ENCODE data around the gene GPR26. TPM values are rescaled to one million over a fixed set of nuclear protein-coding genes. Genes with fewer than 3 reads are reported as not detected.

The GPR26 gene
- total RNA-seq, 1 donor from 2014 or later, result not detected

DNA sequence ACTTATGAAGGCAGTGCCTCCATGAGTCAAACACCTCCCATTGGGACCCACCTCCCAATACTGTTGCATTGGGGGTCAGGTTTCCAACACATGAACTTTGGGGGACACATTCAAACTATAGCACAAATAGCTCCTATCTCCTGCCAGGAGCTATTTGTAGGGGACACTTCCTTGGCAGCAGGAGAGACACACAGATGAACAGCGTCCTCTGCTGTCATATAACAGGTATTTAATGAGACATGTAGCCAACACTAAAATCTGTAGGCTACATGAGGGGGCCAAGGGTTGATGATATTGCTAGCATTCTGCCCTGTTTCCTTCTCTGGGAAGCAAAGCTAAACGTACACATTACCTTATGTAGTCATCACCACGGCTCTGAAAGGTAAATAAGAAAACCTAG lies 2.6 kb upstream of the GPR26 start:
- Mint-ChIP-seq H3K4me1 (ENCODE audit: low read depth) (no peaks in the 10 kb centered on the region), H3K27ac (no peak overlapping the region), H3K27me3 (ENCODE audit: low read depth) (peaks cover 9% of the 10 kb centered on the region), H3K9me3 (no peaks in the 10 kb centered on the region), H3K36me3 (ENCODE audit: low read depth) (no peaks in the 10 kb centered on the region), H3K4me3 (ENCODE audit: low read depth) (no peak overlapping the region)
- DNase-seq (ENCODE audit: low spot score), result no peak
- intact Hi-C loops (cut with micrococcal nuclease), result no loop called here

DNA sequence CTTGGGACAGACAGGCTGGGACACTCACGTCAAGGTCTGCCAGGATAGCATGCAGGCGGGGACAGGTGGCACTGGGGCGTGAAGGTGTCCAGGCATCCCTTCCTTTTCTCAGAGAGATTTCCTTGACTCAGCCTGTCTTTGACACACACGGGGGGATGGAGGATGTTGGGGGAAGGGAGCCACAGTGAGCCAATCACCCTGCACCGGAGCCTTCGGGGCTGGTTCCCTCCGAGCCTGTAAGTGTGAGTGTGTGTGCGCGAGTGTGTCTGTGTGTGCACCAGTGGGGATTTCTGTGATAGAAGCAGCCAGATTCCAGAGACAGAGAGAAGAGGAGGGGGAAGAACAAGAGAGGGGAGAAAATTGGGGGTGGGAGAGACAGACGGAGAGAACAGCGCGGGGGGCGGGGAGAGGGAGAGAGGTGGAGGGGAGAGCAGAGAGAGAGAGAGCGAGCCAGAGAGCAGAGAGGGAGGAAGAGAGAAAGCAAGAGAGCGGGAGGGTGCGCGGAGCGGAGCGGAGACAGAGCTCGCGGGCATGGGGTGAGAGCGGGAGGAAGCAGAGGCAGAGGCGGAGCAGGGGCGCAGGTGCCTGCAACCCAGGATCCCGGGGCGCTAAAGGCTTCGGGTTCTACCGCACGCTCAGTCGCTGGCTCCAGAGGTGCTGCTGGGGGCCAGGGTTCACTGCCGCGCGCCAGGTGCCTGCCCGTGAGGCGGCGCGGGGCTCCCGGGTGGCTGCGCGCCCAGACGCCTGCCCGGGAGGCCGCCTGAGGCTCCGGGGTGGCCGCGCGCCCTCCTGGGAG lies 466 bp upstream of the GPR26 start:
- H3K27me3 Mint-ChIP-seq (ENCODE audit: low read depth), result peaks cover 9% of the 10 kb centered on the region
- no peak overlapping the region for H3K27ac Mint-ChIP-seq
- no peaks in the 10 kb centered on the region for H3K9me3 Mint-ChIP-seq
- no peak for DNase-seq (ENCODE audit: low spot score)
- no peaks in the 10 kb centered on the region for H3K36me3 Mint-ChIP-seq (ENCODE audit: low read depth)
- no peaks in the 10 kb centered on the region for H3K4me1 Mint-ChIP-seq (ENCODE audit: low read depth)
- no peak overlapping the region for H3K4me3 Mint-ChIP-seq (ENCODE audit: low read depth)
- intact Hi-C loops (cut with micrococcal nuclease), result no loop called here

DNA sequence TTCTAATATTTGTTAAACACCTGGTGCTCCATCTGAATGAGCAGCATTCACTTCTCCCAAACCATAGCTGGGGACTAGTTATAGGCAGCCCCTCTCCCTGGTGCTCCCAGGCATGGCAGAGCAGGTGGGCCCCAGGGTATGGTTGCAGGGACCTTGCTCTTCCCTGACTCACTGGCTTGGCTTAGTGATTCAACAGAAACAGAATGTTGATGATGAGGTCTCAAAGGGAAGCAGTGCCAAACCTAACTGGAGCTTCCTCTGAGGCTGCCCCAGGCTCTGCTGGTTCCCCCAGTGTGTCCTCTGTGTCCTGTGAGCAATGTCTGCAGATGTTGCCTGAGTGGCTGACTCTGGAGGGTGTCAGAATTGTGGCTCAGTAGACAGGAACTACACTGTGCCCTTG lies 3.7 kb downstream of the GPR26 start:
- Mint-ChIP-seq H3K4me3 (ENCODE audit: low read depth) (no peak overlapping the region), H3K27ac (no peak overlapping the region), H3K4me1 (ENCODE audit: low read depth) (no peaks in the 10 kb centered on the region), H3K9me3 (no peaks in the 10 kb centered on the region), H3K27me3 (ENCODE audit: low read depth) (peaks cover 9% of the 10 kb centered on the region), H3K36me3 (ENCODE audit: low read depth) (no peaks in the 10 kb centered on the region)
- DNase-seq (ENCODE audit: low spot score), result no peak
- intact Hi-C loops (cut with micrococcal nuclease), result no loop called here

DNA sequence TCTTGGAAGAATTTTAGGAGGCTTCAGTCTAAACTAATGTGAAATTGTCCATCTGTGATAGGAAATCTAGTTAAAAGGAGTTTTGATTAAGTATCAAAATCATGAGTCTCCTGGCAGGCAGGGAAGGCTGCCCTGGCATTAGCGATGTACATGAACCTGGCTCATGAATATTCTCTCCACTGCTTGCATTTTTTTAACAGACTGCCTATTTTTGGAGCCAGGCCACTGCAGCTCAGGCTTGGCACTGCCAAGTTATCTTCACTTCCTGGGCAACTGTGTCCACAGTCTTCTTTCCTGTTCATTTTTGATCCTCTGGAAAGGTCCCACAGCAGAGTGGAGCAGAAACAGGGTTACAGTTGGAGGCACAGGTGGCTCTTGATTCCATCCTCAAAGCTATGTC lies 7.0 kb downstream of the GPR26 start:
- no peak for DNase-seq (ENCODE audit: low spot score)
- no peaks in the 10 kb centered on the region for H3K27me3 Mint-ChIP-seq (ENCODE audit: low read depth)

DNA sequence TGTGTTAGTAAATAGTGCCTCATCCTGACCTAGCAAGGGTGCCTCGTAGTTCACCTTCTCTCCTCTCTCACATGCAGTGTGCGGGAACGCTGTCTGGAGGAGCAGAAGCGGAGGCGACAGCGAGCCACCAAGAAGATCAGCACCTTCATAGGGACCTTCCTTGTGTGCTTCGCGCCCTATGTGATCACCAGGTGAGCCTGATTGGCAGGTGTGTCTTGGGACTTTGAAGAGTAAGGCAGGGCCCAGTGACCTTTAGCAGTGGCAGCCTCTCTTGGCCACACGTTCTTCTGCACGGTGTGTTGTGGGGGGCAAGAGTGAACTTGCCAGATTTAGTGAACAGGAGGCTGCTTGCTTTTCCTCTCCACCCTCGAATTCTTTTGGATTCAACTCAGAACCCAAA lies 8.6 kb downstream of the GPR26 start:
- intact Hi-C loops (cut with micrococcal nuclease), result no loop called here
- H3K4me1 Mint-ChIP-seq (ENCODE audit: low read depth), result no peaks in the 10 kb centered on the region
- DNase-seq (ENCODE audit: low spot score), result no peak
- no peaks in the 10 kb centered on the region for H3K36me3 Mint-ChIP-seq (ENCODE audit: low read depth)
- H3K27me3 Mint-ChIP-seq (ENCODE audit: low read depth), result no peaks in the 10 kb centered on the region
- no peaks in the 10 kb centered on the region for H3K9me3 Mint-ChIP-seq
- no peak overlapping the region for H3K4me3 Mint-ChIP-seq (ENCODE audit: low read depth)
- no peak overlapping the region for H3K27ac Mint-ChIP-seq

More for the DNA sequence above, 7.0 kb downstream of the GPR26 start:
- Mint-ChIP-seq H3K4me1 (ENCODE audit: low read depth) (no peaks in the 10 kb centered on the region), H3K27ac (no peak overlapping the region), H3K9me3 (no peaks in the 10 kb centered on the region), H3K4me3 (ENCODE audit: low read depth) (no peak overlapping the region), H3K36me3 (ENCODE audit: low read depth) (no peaks in the 10 kb centered on the region)
- intact Hi-C loops (cut with micrococcal nuclease), result no loop called here

DNA sequence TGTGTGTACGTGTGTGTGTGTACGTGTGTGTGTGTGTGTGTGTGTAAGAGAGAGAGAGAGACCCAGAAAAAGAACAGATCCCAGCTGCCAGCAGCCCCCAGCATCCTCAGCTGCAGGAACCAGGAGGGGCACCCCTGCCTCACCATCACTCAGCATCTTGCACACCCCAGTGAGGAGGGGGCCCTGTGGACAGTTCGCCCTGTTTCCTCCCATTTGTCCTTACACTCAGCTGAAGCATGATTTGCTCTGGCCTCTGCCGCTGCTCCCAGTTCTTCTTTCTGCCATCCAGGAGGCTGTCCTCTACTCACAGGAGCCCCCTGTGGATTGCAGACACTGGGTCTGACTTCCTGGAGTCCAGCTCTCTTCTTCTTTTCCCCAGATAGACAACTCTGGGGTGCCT lies 9.7 kb downstream of the GPR26 start:
- Mint-ChIP-seq H3K9me3 (no peaks in the 10 kb centered on the region), H3K36me3 (ENCODE audit: low read depth) (no peaks in the 10 kb centered on the region), H3K27me3 (ENCODE audit: low read depth) (no peaks in the 10 kb centered on the region), H3K4me1 (ENCODE audit: low read depth) (no peaks in the 10 kb centered on the region), H3K27ac (no peak overlapping the region), H3K4me3 (ENCODE audit: low read depth) (no peak overlapping the region)
- intact Hi-C loops (cut with micrococcal nuclease), result no loop called here
- no peak for DNase-seq (ENCODE audit: low spot score)

DNA sequence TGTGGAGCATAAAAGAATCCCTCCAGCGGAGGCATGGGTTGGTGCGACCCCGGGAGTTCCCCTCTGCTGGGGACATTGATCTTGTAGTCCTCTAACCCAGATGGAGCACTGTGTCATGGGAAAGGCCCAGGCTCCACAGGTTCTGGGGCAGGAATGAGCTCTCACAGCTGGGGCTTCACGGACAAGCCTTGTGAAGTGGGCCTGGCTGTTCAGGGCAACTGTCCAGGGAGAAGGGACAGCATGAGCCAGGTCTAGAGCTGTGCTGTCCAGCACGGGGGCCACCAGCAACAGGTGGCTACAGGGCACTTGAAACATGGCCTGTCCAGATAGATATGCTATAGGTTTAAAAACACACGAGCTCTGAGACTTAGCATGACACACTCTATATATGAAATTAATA lies 11.4 kb downstream of the GPR26 start:
- Mint-ChIP-seq H3K27ac (no peak overlapping the region), H3K9me3 (no peaks in the 10 kb centered on the region), H3K27me3 (ENCODE audit: low read depth) (no peaks in the 10 kb centered on the region), H3K4me3 (ENCODE audit: low read depth) (no peak overlapping the region), H3K4me1 (ENCODE audit: low read depth) (no peaks in the 10 kb centered on the region), H3K36me3 (ENCODE audit: low read depth) (no peaks in the 10 kb centered on the region)
- no peak for DNase-seq (ENCODE audit: low spot score)
- intact Hi-C loops (cut with micrococcal nuclease), result no loop called here

DNA sequence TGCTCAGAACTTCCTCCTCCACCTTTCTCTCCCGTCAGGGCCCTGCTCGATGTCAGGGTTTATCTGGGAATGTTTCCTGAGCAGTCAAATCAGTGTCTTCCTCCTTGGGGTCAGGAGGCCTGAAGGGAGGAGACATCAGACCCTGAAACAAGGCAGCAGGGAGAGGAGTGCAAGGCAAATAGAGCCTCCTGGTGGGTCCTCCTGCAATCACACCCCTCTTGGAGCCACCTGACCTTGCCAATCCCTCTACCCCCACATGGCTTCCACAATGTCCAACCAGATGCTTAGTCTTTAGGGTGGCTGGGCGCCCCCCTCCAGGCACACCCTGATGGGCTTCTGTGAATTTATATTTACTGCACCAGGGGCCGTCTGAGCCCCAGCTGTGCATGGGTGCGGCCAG lies 12.2 kb downstream of the GPR26 start:
- Mint-ChIP-seq H3K4me1 (ENCODE audit: low read depth) (no peaks in the 10 kb centered on the region), H3K27me3 (ENCODE audit: low read depth) (no peaks in the 10 kb centered on the region), H3K9me3 (no peaks in the 10 kb centered on the region), H3K36me3 (ENCODE audit: low read depth) (no peaks in the 10 kb centered on the region), H3K4me3 (ENCODE audit: low read depth) (no peak overlapping the region), H3K27ac (no peak overlapping the region)
- intact Hi-C loops (cut with micrococcal nuclease), result no loop called here
- DNase-seq (ENCODE audit: low spot score), result no peak

DNA sequence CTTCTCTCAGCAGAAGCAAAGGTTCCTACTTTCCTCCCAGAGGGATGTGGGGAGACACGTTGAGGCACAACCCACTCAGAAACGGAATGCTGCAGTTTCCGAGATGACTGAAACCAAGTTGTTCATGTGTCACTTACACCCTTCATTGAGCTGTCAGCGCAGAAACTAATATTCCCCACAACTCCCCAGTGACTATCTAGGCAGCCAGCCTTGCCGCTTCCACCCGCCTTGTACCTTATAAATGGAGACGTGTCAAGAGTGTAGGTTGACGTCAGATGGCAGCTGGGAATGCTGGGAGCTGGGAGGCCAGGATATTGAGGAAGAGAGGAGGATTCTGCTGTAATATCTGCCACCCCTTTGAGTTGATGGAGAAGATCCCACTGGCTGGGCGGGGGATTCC lies 15.1 kb downstream of the GPR26 start:
- Mint-ChIP-seq H3K4me3 (ENCODE audit: low read depth) (no peak overlapping the region), H3K9me3 (no peaks in the 10 kb centered on the region), H3K27ac (no peak overlapping the region), H3K4me1 (ENCODE audit: low read depth) (no peaks in the 10 kb centered on the region), H3K36me3 (ENCODE audit: low read depth) (no peaks in the 10 kb centered on the region), H3K27me3 (ENCODE audit: low read depth) (no peaks in the 10 kb centered on the region)
- intact Hi-C loops (cut with micrococcal nuclease), result no loop called here
- DNase-seq (ENCODE audit: low spot score), result no peak

DNA sequence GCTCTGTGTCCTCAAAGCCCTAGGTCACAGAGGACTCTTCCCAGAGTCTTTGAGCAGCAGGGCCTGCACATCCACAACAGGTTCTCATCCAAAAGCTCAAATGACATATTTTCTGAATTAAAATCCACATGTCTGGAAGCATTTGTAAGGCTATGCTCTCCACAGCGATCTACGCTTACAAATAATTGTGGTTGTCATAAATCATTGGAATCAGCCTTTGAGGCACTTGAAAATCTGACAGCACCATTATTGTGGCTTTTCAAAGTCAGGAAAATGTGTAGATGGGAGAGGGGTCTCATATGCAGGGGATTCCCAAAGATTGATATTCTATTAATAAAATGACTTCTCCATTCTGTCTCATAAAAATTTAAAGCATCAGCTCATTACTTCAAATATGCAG lies 16.3 kb downstream of the GPR26 start:
- no peaks in the 10 kb centered on the region for H3K9me3 Mint-ChIP-seq
- H3K27me3 Mint-ChIP-seq (ENCODE audit: low read depth), result no peaks in the 10 kb centered on the region
- H3K27ac Mint-ChIP-seq, result no peak overlapping the region
- DNase-seq (ENCODE audit: low spot score), result no peak
- no peak overlapping the region for H3K4me3 Mint-ChIP-seq (ENCODE audit: low read depth)
- intact Hi-C loops (cut with micrococcal nuclease), result no loop called here
- H3K36me3 Mint-ChIP-seq (ENCODE audit: low read depth), result no peaks in the 10 kb centered on the region
- H3K4me1 Mint-ChIP-seq (ENCODE audit: low read depth), result no peaks in the 10 kb centered on the region

DNA sequence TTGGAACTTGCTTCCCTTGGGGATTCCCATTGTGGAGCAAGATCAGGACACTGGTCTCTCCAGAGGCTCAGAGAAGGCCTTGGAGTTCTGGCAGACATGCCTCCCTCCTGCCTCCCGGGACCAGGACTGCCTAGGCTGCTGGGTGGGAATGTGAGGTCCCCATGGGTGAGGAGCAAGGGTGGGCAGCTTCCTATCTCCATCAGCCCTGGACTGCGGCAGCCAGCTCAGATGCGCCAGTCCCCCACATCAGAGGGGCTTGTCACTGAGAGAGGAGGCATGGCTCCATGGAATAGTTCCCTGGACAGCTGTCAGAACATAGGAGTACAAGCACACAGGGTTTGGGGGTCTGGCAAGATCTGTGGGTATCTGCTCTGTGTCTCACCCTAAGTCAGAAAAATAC lies 17.3 kb downstream of the GPR26 start:
- Mint-ChIP-seq H3K27me3 (ENCODE audit: low read depth) (no peaks in the 10 kb centered on the region), H3K9me3 (no peaks in the 10 kb centered on the region), H3K36me3 (ENCODE audit: low read depth) (no peaks in the 10 kb centered on the region), H3K27ac (no peak overlapping the region), H3K4me3 (ENCODE audit: low read depth) (no peak overlapping the region), H3K4me1 (ENCODE audit: low read depth) (no peaks in the 10 kb centered on the region)
- intact Hi-C loops (cut with micrococcal nuclease), result no loop called here
- DNase-seq (ENCODE audit: low spot score), result no peak

DNA sequence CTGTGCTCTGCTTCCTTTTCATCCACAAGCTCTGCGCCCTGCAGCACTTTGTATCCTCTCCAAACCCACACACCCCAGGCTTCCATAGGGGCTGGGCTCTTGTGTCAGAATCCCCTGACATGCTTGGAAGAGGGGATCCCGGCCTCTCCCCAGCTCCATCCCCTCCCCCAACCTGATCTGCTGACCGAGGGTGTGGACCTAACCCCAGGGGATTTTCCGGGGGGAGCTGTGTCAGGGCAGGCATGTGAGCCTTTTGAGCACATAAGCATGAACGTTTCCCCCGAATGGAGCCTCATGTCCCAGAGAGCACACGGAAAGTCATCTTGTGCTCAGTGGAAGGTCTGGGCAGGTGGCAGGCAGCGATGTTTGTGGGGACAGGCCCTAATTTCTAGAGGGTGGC lies 17.7 kb downstream of the GPR26 start:
- Mint-ChIP-seq H3K27me3 (ENCODE audit: low read depth) (no peaks in the 10 kb centered on the region), H3K4me1 (ENCODE audit: low read depth) (no peaks in the 10 kb centered on the region), H3K27ac (no peak overlapping the region), H3K4me3 (ENCODE audit: low read depth) (no peak overlapping the region), H3K36me3 (ENCODE audit: low read depth) (no peaks in the 10 kb centered on the region), H3K9me3 (no peaks in the 10 kb centered on the region)
- intact Hi-C loops (cut with micrococcal nuclease), result no loop called here
- no peak for DNase-seq (ENCODE audit: low spot score)

DNA sequence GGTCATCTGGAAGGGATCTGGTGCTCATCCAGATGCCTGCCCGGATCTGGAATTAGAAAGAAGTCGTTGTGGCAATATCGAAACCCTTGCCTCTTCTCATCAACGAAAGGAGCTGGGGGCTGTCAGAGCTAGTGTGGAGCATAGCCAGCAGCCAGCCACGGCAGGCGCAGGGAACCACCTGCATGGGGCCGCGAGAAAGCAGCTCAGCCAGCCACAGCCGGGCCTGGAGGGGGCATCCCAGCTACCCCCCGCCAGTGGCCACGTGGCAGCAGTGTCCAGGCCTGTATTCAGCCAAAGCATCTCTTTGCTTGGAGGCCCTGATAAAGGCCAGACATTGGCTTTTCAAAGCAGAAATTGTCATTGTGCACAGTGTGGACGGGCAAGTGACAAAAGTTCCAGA lies 19.1 kb downstream of the GPR26 start:
- H3K27me3 Mint-ChIP-seq (ENCODE audit: low read depth), result no peaks in the 10 kb centered on the region
- H3K27ac Mint-ChIP-seq, result no peak overlapping the region
- intact Hi-C loops (cut with micrococcal nuclease), result no loop called here
- H3K9me3 Mint-ChIP-seq, result no peaks in the 10 kb centered on the region
- H3K36me3 Mint-ChIP-seq (ENCODE audit: low read depth), result no peaks in the 10 kb centered on the region
- DNase-seq (ENCODE audit: low spot score), result no peak
- no peak overlapping the region for H3K4me3 Mint-ChIP-seq (ENCODE audit: low read depth)
- no peaks in the 10 kb centered on the region for H3K4me1 Mint-ChIP-seq (ENCODE audit: low read depth)

DNA sequence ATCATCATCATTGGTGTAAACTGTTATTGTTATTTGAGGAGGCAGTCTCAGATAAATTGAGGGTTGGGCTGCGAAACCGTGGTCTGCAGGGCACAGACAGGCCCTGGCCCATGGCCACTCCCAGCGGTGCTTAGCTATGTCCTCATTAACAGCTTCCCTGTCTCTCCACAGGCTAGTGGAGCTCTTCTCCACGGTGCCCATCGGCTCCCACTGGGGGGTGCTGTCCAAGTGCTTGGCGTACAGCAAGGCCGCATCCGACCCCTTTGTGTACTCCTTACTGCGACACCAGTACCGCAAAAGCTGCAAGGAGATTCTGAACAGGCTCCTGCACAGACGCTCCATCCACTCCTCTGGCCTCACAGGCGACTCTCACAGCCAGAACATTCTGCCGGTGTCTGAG lies 21.6 kb downstream of the GPR26 start:
- Mint-ChIP-seq H3K4me1 (ENCODE audit: low read depth) (no peaks in the 10 kb centered on the region), H3K4me3 (ENCODE audit: low read depth) (no peak overlapping the region), H3K9me3 (no peaks in the 10 kb centered on the region), H3K36me3 (ENCODE audit: low read depth) (no peaks in the 10 kb centered on the region), H3K27ac (no peak overlapping the region), H3K27me3 (ENCODE audit: low read depth) (no peaks in the 10 kb centered on the region)
- DNase-seq (ENCODE audit: low spot score), result no peak
- intact Hi-C loops (cut with micrococcal nuclease), result no loop called here
